SU-DHL-6 (cell line): Measurements from ENCODE around the gene FGF5.

Experiments used
- EZH2phosphoT487 ChIP-seq: fragments of 200-600 bp; sonication (generic), shearing (Covaris generic); conservative IDR thresholded peaks from 2 replicates; pipeline ENCODE4 v1.6.1; 2018; ENCODE audit warnings: mild to moderate bottlenecking, antibody characterized with exemption, low read length, moderate library complexity, mixed read lengths
- TF ChIP-seq, protein P1 (sequence below): fragments of 200-600 bp; sonication (generic); IDR thresholded peaks from one replicate; pipeline ENCODE4 v1.5.1; 2017; ENCODE audit warnings: antibody characterized with exemption, mild to moderate bottlenecking, low read length, moderate library complexity; ENCODE audit not compliant: insufficient read depth, poor library complexity, severe bottlenecking

GRCh38 chr4:80302616-80303223 is 36.3 kb downstream of the FGF5 start:
- TF ChIP-seq, protein P1, sequence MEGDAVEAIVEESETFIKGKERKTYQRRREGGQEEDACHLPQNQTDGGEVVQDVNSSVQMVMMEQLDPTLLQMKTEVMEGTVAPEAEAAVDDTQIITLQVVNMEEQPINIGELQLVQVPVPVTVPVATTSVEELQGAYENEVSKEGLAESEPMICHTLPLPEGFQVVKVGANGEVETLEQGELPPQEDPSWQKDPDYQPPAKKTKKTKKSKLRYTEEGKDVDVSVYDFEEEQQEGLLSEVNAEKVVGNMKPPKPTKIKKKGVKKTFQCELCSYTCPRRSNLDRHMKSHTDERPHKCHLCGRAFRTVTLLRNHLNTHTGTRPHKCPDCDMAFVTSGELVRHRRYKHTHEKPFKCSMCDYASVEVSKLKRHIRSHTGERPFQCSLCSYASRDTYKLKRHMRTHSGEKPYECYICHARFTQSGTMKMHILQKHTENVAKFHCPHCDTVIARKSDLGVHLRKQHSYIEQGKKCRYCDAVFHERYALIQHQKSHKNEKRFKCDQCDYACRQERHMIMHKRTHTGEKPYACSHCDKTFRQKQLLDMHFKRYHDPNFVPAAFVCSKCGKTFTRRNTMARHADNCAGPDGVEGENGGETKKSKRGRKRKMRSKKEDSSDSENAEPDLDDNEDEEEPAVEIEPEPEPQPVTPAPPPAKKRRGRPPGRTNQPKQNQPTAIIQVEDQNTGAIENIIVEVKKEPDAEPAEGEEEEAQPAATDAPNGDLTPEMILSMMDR: no peak
- no peak for TF ChIP-seq EZH2phosphoT487
